GM12878 (cell line): ENCODE data around the gene DOK4. TPM values are rescaled to one million over a fixed set of nuclear protein-coding genes. Genes with fewer than 3 reads are reported as not detected.

Experiments used
- ATAC-seq: fragments of 200-7000 bp; cut with Tn5 transposase; 3 replicates; pipeline ENCODE4 v1.9.1; 2020; ENCODE audit warnings: mild to moderate bottlenecking, moderate library complexity
- BruUV-seq: library from RNA; stranded (reverse); fragments of 400-500 nt; replicated peaks from 2 replicates; lab custom pipeline; 2021; lab: Mats Ljungman, UMichigan
- CTCF ChIA-PET: fragments of 300-600 bp; sonication (Branson Sonifier 250); formaldehyde crosslinking; extraction: SDS; loops from one replicate; lab custom pipeline; 2021; ENCODE audit warnings: inconsistent platforms; lab: Yijun Ruan, JAX
- POLR2A ChIA-PET: fragments of 350-600 bp; formaldehyde crosslinking; extraction: SDS; loops from one replicate; lab custom pipeline; 2021; ENCODE audit warnings: inconsistent platforms; lab: Charles Lee
- RAD21 ChIA-PET: fragments of 300-600 bp; sonication (Branson Sonifier 250); formaldehyde crosslinking; loops from one replicate; lab custom pipeline; 2023; ENCODE audit warnings: antibody characterized with exemption; ENCODE audit not compliant: unreplicated experiment; lab: Charles Lee
- SMC1A ChIA-PET: fragments of 300-600 bp; sonication (Branson Sonifier 250); formaldehyde crosslinking; loops from one replicate; lab custom pipeline; 2023; ENCODE audit not compliant: unreplicated experiment, uncharacterized antibody; lab: Charles Lee
- DNase-seq: peaks from one replicate; pipeline ENCODE4 v3.0.0-alpha.2; 2011; ENCODE audit warnings: low read depth, low spot score
- FAIRE-seq: peaks from 3 replicates; lab custom pipeline; 2011; peaks lifted over from hg19 to GRCh38; lab: Jason Lieb, UNC
- H2AFZ ChIP-seq: 2 replicates; pipeline ENCODE4 v1.6.0; 2011; ENCODE audit warnings: low read depth, low read length, control low read depth; ENCODE audit not compliant: control insufficient read depth
- H3K27ac ChIP-seq: 2 replicates; pipeline ENCODE4 v1.5.1; 2011; ENCODE audit warnings: control low read depth; ENCODE audit not compliant: control insufficient read depth, insufficient read depth
- H3K27me3 ChIP-seq, 2 experiments: replicated peaks in 1 of 2; 2 replicates each; pipeline versions ENCODE4 v1.6.0 to v1.6.1; 2011; ENCODE audit warnings: low read length in 1 of 2; ENCODE audit not compliant: control insufficient read depth in 2 of 2, insufficient read depth in 2 of 2
- H3K36me3 ChIP-seq, 2 experiments: 2 replicates each; pipeline ENCODE4 v1.5.1; 2011; ENCODE audit warnings: low read length in 1 of 2; ENCODE audit not compliant: control insufficient read depth in 2 of 2, insufficient read depth in 2 of 2
- H3K4me1 ChIP-seq: 2 replicates; pipeline ENCODE4 v1.6.1; 2011; ENCODE audit warnings: mild to moderate bottlenecking, low read length, moderate library complexity, mixed read lengths; ENCODE audit not compliant: control insufficient read depth, insufficient read depth
- H3K4me2 ChIP-seq: 2 replicates; pipeline ENCODE4 v1.6.0; 2011; ENCODE audit warnings: control low read depth; ENCODE audit not compliant: control insufficient read depth, insufficient read depth
- H3K4me3 ChIP-seq: fragments of 200-600 bp; sonication (generic); 2 replicates; pipeline ENCODE4 v1.5.1; 2016
- H3K79me2 ChIP-seq: 2 replicates; pipeline ENCODE4 v1.6.0; 2011; ENCODE audit warnings: low read length; ENCODE audit not compliant: control insufficient read depth, insufficient read depth
- H3K9ac ChIP-seq: 2 replicates; pipeline ENCODE4 v1.8.0; 2011; ENCODE audit warnings: low read length, control low read depth, mixed read lengths; ENCODE audit not compliant: control insufficient read depth, insufficient read depth
- H3K9me3 ChIP-seq: replicated peaks from 3 replicates; pipeline ENCODE4 v1.5.1; 2011; ENCODE audit warnings: mild to moderate bottlenecking, low read length; ENCODE audit not compliant: control insufficient read depth, insufficient read depth
- H4K20me1 ChIP-seq: 2 replicates; pipeline ENCODE4 v1.6.0; 2011; ENCODE audit not compliant: control insufficient read depth, insufficient read depth
- CHD2 ChIP-seq: IDR thresholded peaks from 2 replicates; pipeline ENCODE4 v1.6.1; 2011; ENCODE audit warnings: low read depth, low read length, improper control_type of control experiment, borderline replicate concordance
- JUND ChIP-seq: IDR thresholded peaks from 2 replicates; pipeline ENCODE4 v1.6.1; 2012; ENCODE audit warnings: low read depth, mild to moderate bottlenecking, low read length, improper control_type of control experiment, moderate library complexity
- PRDM15 ChIP-seq: fragments of 450-650 bp; formaldehyde crosslinking; IDR thresholded peaks from 2 replicates; pipeline ENCODE4 v1.4.0; 2020; ENCODE audit warnings: mild to moderate bottlenecking, moderate library complexity
- RELB ChIP-seq: fragments of 450-650 bp; IDR thresholded peaks from 2 replicates; pipeline ENCODE4 v1.6.1; 2017; ENCODE audit warnings: low read depth, mild to moderate bottlenecking, moderate library complexity
- REST ChIP-seq: IDR thresholded peaks from 2 replicates; pipeline ENCODE4 v1.6.1; 2012; ENCODE audit warnings: mild to moderate bottlenecking, low read depth, low read length
- TAF1 ChIP-seq: IDR thresholded peaks from 2 replicates; pipeline ENCODE4 v1.6.1; 2011; ENCODE audit warnings: mild to moderate bottlenecking, low read depth, low read length, borderline replicate concordance
- TCF3 ChIP-seq: IDR thresholded peaks from 2 replicates; pipeline ENCODE4 v1.6.1; 2012; ENCODE audit warnings: low read depth, mild to moderate bottlenecking, low read length, borderline replicate concordance; ENCODE audit not compliant: insufficient read depth
- WRNIP1 ChIP-seq: IDR thresholded peaks from 2 replicates; pipeline ENCODE4 v1.6.1; 2011; ENCODE audit warnings: low read depth, low read length, improper control_type of control experiment, borderline replicate concordance
- ZBTB4 ChIP-seq: fragments of 450-650 bp; formaldehyde crosslinking; IDR thresholded peaks from 2 replicates; pipeline ENCODE4 v1.4.0; 2022; ENCODE audit warnings: mild to moderate bottlenecking, moderate library complexity
- ZSCAN29 ChIP-seq: fragments of 450-650 bp; IDR thresholded peaks from 2 replicates; pipeline ENCODE4 v1.6.1; 2017; ENCODE audit warnings: mild to moderate bottlenecking, moderate library complexity
- WGBS: methylation state at CpG from one replicate; pipeline ENCODE4 v1.1.6; 2016; ENCODE audit warnings: low lambda C conversion rate; ENCODE audit not compliant: insufficient replicate concordance, insufficient coverage; ENCODE audit errors: missing lambda C conversion rate; 5-methylcytosine and 5-hydroxymethylcytosine counted together
- in situ Hi-C: fragments of 300-500 bp; cut with MboI; formaldehyde crosslinking; loops from 9 replicates; pipeline ENCODE4 v1.14.3; 2018; ENCODE audit warnings: mixed read lengths
- intact Hi-C: fragments of 100-400 bp; cut with micrococcal nuclease; formaldehyde crosslinking; loops from one replicate; pipeline ENCODE4 v1.14.2; 2022; ENCODE audit not compliant: unreplicated experiment
- polyA plus RNA-seq, 11 experiments: library from polyadenylated mRNA; depleted of rRNA in 4 of 11; unstranded in 6 of 11; stranded (reverse) in 5 of 11; fragments of >200 nt; fragmentation: Nextera tagmentation in 4 of 11; fragmentation: Illumina TruSeq in 1 of 11; extraction: Ambion mirVana in 4 of 11; extraction: Trizol in 1 of 11; gene quantifications; 1 replicate in 1 of 11; 2 replicates in 10 of 11; pipeline versions ENCODE4 v1.2.1 to v1.2.3, GENCODE V29; 2011 to 2016; ENCODE audit warnings: inconsistent platforms in 2 of 11, missing spikeins in 2 of 11, low read depth in 1 of 11
- total RNA-seq, 4 experiments: library from RNA; depleted of rRNA in 3 of 4; stranded (reverse); fragments of >200 nt in 3 of 4; fragmentation: Illumina TruSeq in 1 of 4; extraction: Trizol in 1 of 4; gene quantifications; 2 replicates each; pipeline versions ENCODE4 v1.2.1 to v1.2.3, GENCODE V29; 2013 to 2021

The DOK4 gene
- total and polyA plus RNA-seq, 10 of the 15 experiments (the other 5 are each of a cell fraction or from before 2014, with no cell fraction given): 0.20 to 7.0 (median 2.4) TPM; not detected in 1

GRCh38 chr16:57532266-57532625, 46.0 kb upstream of the DOK4 start:
- ChIA-PET POLR2A (interaction anchor here (0.6 kb wide), 1 partner anchor 423 kb away, joined by 8 read pairs; no protein-coding TSS in a partner anchor), CTCF (no interaction called here), SMC1A (interaction anchor here (1.0 to 3.2 kb wide), 2 partner anchors 10 to 115 kb away, joined by 3 to 14 read pairs; partner anchors contain the start of gene ADGRG5), RAD21 (no interaction called here)
- no peaks in the 10 kb centered on the region for H4K20me1 ChIP-seq
- in situ Hi-C loops: no loop called here
- peaks cover 45% of the 10 kb centered on the region for H3K4me1 ChIP-seq
- intact Hi-C loops: no loop called here
- no peak for DNase-seq
- H3K4me3 ChIP-seq: no peak overlapping the region
- no peak overlapping the region for H3K9ac ChIP-seq
- no peak overlapping the region for H3K4me2 ChIP-seq
- H3K79me2 ChIP-seq: peaks cover 6% of the 10 kb centered on the region
- H3K27me3 ChIP-seq: no peaks in the 10 kb centered on the region
- ATAC-seq: no peak
- no peaks in the 10 kb centered on the region for H3K9me3 ChIP-seq
- no peak overlapping the region for H2AFZ ChIP-seq
- FAIRE-seq: no peak
- WGBS: 78% methylated on average over 7 of the region's 7 CpGs
- no TSS peak for BruUV-seq
- no peaks in the 10 kb centered on the region; a peak in 1 of 4 replicates for H3K36me3 ChIP-seq
- H3K27ac ChIP-seq: no peak overlapping the region
- TF ChIP-seq ZSCAN29 (no peak), RELB (no peak), WRNIP1 (no peak), CHD2 (no peak), REST (no peak), ZBTB4 (CRISPR knock-in tag) (no peak), TCF3 (no peak), PRDM15 (CRISPR knock-in tag) (no peak), TAF1 (no peak), JUND (no peak)
